ENCODE data around the gene DVL2.

DVL2 gene

DNA sequence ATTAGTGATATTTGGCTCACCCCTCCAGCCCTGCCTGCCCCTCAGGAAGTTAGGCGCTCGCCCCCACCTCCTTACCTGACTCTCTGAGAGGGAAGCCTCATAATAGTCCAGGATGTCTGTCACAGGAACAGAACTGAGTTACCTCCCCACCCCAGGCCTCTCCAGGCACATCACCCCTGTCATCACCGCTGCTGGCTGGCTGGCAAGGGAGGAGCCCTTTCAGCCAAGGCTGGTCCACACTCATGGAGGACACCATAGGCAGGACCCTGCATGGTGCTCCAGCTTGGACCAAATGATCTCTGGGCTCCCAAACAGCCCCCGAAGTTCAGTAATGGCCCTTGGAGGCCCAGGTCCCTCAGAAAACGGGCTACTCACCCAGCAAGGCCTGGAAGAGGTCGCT is 16.2 kb downstream of the DVL2 start:
- peak overlapping the region; percentile 72 for H3K4me3 ChIP-seq
- DNase-seq (ENCODE audit: low spot score) = no peak
- peak overlapping the region; percentile 69 to 99 for H3K27ac ChIP-seq
- TF ChIP-seq, protein P1, sequence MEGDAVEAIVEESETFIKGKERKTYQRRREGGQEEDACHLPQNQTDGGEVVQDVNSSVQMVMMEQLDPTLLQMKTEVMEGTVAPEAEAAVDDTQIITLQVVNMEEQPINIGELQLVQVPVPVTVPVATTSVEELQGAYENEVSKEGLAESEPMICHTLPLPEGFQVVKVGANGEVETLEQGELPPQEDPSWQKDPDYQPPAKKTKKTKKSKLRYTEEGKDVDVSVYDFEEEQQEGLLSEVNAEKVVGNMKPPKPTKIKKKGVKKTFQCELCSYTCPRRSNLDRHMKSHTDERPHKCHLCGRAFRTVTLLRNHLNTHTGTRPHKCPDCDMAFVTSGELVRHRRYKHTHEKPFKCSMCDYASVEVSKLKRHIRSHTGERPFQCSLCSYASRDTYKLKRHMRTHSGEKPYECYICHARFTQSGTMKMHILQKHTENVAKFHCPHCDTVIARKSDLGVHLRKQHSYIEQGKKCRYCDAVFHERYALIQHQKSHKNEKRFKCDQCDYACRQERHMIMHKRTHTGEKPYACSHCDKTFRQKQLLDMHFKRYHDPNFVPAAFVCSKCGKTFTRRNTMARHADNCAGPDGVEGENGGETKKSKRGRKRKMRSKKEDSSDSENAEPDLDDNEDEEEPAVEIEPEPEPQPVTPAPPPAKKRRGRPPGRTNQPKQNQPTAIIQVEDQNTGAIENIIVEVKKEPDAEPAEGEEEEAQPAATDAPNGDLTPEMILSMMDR (IDR thresholded peaks at IDR 0.05) = no peak

DNA sequence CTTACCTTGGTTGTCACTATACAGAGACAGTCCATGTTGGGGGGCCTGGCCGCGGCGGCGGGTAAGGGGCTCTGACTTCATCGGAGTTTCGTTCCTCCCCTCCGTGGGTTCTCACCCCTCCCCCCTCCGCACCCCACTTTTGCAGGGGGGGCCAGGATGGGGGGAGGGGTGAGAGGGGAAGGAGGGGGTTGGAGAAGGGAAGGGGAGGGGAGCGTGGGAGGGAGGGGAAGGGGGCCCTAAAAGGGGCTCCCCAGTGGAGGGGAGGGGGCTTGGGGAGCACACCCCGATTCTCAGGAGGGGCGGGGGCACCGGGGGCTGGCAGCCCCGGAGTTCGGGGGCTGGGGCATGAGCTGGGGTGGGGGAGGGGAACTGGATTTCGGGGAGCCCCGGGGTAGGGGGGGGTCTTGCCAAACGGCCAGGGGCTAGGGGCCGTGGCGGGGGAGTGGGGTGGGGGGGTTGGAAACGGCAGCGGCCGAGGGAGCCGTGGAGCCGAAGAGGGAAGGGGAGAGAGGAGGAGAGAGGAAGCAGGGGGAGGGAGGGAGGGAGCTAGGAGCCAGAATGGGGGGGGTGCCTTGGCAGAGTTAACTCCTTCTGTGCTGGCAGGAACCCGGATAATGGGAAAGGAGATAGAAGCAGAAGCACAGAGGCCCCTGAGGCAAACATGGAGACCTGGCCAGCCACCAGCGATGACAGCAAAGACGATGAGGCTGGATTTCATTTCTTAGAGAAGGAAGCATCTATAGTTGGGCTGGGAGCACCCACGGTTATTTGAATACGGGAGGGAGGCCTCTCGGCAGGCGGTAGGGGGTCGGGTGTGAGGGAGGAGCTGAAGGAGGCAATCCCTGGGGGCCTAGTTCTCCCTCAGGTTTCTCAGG is 17.0 kb downstream of the DVL2 start:
- DNase-seq (ENCODE audit: low spot score) = no peak
- TF ChIP-seq, protein P1 (IDR thresholded peaks at IDR 0.05) = no peak
- peak overlapping the region; percentile 69 to 99 for H3K27ac ChIP-seq
- peak overlapping the region; percentile 72 for H3K4me3 ChIP-seq

DNA sequence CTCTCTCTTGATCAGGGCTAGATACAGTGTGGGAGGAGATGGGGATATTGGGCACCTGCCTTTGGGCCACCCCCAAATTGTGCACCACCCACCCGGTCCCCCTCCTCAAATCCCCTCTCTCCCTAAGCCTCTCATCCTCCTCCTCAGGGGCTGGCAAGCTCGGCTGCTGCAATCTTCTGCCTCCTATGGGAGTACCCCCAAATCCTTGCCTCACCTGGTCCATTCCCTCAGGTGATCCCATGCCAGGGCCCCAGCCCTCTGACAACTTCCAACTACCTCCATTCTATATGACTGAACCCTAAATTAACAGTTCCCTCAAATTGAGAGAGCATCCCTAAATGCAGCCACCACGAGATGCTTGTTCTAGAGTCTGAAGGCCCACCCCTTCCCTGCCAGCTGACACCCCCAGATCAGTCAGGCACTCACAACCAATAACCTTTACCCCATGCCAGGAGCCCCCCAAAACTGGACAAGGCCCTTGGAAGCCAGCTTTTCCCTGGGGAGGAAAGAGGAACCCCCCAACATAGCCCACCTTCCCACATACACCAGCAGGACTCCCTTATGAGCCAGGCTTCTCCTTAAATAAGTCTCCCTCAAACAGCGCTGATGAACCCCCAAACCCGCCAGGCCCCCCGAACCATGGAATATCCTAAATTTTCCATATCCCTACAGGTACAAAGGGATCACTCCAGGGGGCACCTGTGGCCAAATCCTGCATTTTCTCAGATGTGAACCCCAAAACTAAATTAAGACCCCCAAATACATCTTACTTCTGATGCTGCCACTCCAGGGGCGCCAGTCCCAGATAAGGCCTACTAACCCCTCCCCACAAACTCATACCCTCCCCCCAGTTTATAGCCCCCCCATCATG is 17.8 kb downstream of the DVL2 start:
- peak overlapping the region; percentile 69 to 99 for H3K27ac ChIP-seq
- no peak for DNase-seq (ENCODE audit: low spot score)
- TF ChIP-seq, protein P1 (IDR thresholded peaks at IDR 0.05) = no peak
- H3K4me3 ChIP-seq = peak overlapping the region; percentile 72

DNA sequence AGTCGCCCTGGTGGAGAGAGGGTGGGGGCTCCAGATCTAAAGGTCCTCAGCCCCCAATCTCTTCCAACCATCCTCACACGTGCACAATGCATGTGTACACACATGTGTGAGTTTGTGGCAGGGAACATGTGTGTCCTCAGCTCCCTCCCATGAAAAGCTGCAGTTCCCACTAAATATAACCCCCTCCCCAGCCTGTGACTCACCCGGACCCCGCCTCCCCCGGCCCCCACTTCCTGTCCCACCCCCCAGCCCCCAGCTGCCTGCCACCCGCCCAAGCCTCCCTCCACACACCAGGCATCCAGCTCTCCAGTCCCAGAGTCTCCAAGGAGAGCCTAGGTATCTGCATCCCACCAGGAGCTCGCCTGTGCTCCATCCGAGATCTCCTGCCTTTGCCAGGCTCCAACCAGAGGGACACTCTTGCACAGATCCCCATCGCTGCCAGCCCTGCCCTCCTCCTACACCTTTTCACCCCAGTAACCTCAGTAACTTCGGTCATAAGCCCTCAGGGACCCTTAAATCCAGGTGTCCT is 18.6 kb downstream of the DVL2 start:
- H3K27ac ChIP-seq = peak overlapping the region; percentile 69 to 99
- no peak for DNase-seq (ENCODE audit: low spot score)
- peak overlapping the region; percentile 72 for H3K4me3 ChIP-seq
- TF ChIP-seq, protein P1 (IDR thresholded peaks at IDR 0.05) = no peak

DNA sequence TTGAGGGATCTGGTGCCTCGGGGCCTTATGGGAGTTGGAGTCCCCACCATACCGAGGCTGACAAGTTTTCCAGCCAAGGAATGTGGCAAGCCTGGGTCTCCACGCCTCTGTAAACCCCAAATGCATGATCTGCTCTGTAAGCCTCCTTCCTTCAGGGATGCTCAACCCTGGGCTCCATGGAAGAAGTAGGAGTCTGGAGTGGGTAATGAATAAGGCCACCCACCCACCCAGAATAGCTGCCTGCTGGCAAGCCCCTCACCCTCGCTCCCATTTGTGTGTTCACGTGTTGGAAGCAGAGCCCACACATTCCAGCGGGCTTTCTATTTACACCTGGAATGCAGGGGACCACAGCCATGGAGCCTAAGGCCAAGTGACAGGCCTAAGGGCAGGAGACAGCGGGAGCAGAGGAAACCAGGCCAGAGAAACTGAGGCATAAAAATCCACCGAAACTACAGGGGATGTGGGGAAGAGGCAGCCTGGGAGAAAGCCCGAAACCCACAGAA is 19.1 kb downstream of the DVL2 start:
- TF ChIP-seq, protein P1 (IDR thresholded peaks at IDR 0.05) = no peak
- no peak for DNase-seq (ENCODE audit: low spot score)
- H3K4me3 ChIP-seq = peak overlapping the region; percentile 72
- H3K27ac ChIP-seq = peak overlapping the region; percentile 69 to 99

DNA sequence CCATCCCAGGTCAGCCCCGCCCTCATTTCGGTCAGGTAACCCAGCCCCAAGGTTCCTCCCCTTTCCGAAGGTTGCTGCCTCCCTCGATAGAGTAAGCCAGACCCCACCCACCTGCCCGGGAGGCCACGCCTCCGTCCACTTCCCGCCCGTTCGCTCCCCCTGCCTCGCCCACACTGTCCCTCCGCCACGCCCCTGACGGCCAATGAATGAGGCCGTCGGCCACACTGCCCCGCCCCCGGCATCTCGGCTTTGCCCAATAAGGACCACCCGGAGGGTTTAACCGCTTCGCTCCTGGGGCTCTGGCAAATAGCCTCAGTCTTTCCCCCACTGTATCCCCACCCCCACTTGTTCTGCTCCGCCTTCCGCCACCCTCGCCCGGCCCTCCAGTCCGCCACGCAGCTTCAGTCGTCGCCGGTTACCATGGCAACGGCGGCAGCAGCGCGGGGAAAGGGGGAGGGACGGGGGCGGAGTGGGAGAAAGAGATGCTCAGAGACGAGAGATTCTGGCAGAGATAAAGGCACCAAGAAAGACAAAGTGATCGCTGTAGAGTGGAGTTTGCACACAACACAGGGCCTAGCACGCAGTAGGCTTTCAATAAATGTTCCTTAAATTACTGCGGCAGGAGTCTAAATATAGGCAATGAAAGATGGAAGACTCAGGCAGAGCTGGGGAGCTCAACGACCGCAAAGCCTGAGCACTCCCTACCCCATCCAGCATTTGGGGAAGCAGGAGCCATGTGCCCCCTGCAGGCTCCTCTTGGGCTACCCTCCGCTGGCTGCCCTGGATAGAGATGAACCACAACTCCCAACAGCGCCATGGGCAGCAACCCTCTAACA is 19.8 kb downstream of the DVL2 start:
- Histone ChIP-seq H3K4me3 (peak overlapping the region; percentile 72), H3K27ac (peak overlapping the region; percentile 69 to 99)
- peak; percentile 99 for DNase-seq (ENCODE audit: low spot score)
- TF ChIP-seq, protein P1 (IDR thresholded peaks at IDR 0.05) = no peak

Data from coronary artery (tissue), 2 donors.